Measurements from ENCODE around the gene TMEM30A.

TMEM30A gene

GRCh38 chr6:75300531-75300855 lies 15.9 kb upstream of the TMEM30A start:
- DNase-seq = no peak
- no peak for TF ChIP-seq CTCF (IDR thresholded peaks at IDR 0.05; ENCODE audit: low read depth, low read length)
- no peaks in the 10 kb centered on the region; the same call in 1 of the 2 replicates for H3K4me1 ChIP-seq
- no peak overlapping the region for H3K4me3 ChIP-seq (ENCODE audit: low read depth, low read length)
- no peaks in the 10 kb centered on the region for H3K27me3 ChIP-seq
- no peaks in the 10 kb centered on the region for H3K36me3 ChIP-seq
- no peaks in the 10 kb centered on the region for H3K9me3 ChIP-seq

- DNase-seq = no peak
- H3K4me3 ChIP-seq (ENCODE audit: low read depth, low read length) = no peak overlapping the region
- H3K9me3 ChIP-seq = no peaks in the 10 kb centered on the region
- no peaks in the 10 kb centered on the region; the same call in 1 of the 2 replicates for H3K4me1 ChIP-seq
- H3K36me3 ChIP-seq = no peaks in the 10 kb centered on the region
- no peaks in the 10 kb centered on the region for H3K27me3 ChIP-seq
- TF ChIP-seq CTCF (IDR thresholded peaks at IDR 0.05; ENCODE audit: low read depth, low read length) = no peak
These were observed 15.4 kb upstream of the TMEM30A start for GRCh38 chr6:75299801-75300530.

GRCh38 chr6:75296811-75297779 lies 12.5 kb upstream of the TMEM30A start:
- TF ChIP-seq CTCF (IDR thresholded peaks at IDR 0.05; ENCODE audit: low read depth, low read length) = peak; percentile 69
- no peaks in the 10 kb centered on the region for H3K36me3 ChIP-seq
- no peak overlapping the region for H3K4me3 ChIP-seq (ENCODE audit: low read depth, low read length)
- DNase-seq = no peak
- no peaks in the 10 kb centered on the region for H3K27me3 ChIP-seq
- no peaks in the 10 kb centered on the region; the same call in 1 of the 2 replicates for H3K4me1 ChIP-seq
- H3K9me3 ChIP-seq = no peaks in the 10 kb centered on the region

- DNase-seq = no peak
- Histone ChIP-seq H3K36me3 (no peaks in the 10 kb centered on the region), H3K27me3 (no peaks in the 10 kb centered on the region), H3K4me1 (no peaks in the 10 kb centered on the region), H3K9me3 (no peaks in the 10 kb centered on the region), H3K4me3 (ENCODE audit: low read depth, low read length) (no peak overlapping the region)
- no peak for TF ChIP-seq CTCF (IDR thresholded peaks at IDR 0.05; ENCODE audit: low read depth, low read length)
These were observed 8.0 kb upstream of the TMEM30A start for GRCh38 chr6:75292555-75292954.

- TF ChIP-seq CTCF (IDR thresholded peaks at IDR 0.05; ENCODE audit: low read depth, low read length) = no peak
These were observed 7.2 kb upstream of the TMEM30A start for GRCh38 chr6:75291744-75292143.

More at GRCh38 chr6:75291744-75292143, 7.2 kb upstream of the TMEM30A start:
- no peaks in the 10 kb centered on the region for H3K4me1 ChIP-seq
- no peak overlapping the region for H3K4me3 ChIP-seq (ENCODE audit: low read depth, low read length)
- no peak for DNase-seq
- no peaks in the 10 kb centered on the region for H3K9me3 ChIP-seq
- no peaks in the 10 kb centered on the region for H3K27me3 ChIP-seq
- H3K36me3 ChIP-seq = no peaks in the 10 kb centered on the region

Data from BE2C (cell line).